HEK293 (cell line): ENCODE data around the gene POP7.

ENCODE experiments used
- GLIS1 ChIP-seq: fragments of 450-650 bp; formaldehyde crosslinking; IDR thresholded peaks from 2 replicates; pipeline ENCODE4 v1.5.1; 2016; ENCODE audit warnings: missing biosample characterization, missing genetic modification characterization
- KLF1 ChIP-seq: fragments of 450-650 bp; formaldehyde crosslinking; IDR thresholded peaks from 2 replicates; pipeline ENCODE4 v1.5.1; 2016; ENCODE audit warnings: missing biosample characterization, missing genetic modification characterization
- KLF10 ChIP-seq: fragments of 450-650 bp; IDR thresholded peaks from 2 replicates; pipeline ENCODE4 v1.5.1; 2018; ENCODE audit warnings: missing biosample characterization, mild to moderate bottlenecking, missing genetic modification characterization
- KLF7 ChIP-seq: fragments of 450-650 bp; formaldehyde crosslinking; IDR thresholded peaks from 2 replicates; pipeline ENCODE4 v1.5.1; 2016; ENCODE audit warnings: missing biosample characterization, missing genetic modification characterization, borderline replicate concordance
- MEIS1 ChIP-seq: sonication (generic); formaldehyde crosslinking; IDR thresholded peaks from 2 replicates; pipeline ENCODE4 v1.8.1; 2022; ENCODE audit warnings: missing genetic modification reagents, mild to moderate bottlenecking, borderline replicate concordance
- MZF1 ChIP-seq: fragments of 450-650 bp; formaldehyde crosslinking; IDR thresholded peaks from 2 replicates; pipeline ENCODE4 v1.5.1; 2017; ENCODE audit warnings: missing biosample characterization, missing genetic modification characterization, borderline replicate concordance
- OVOL3 ChIP-seq: fragments of 450-650 bp; formaldehyde crosslinking; IDR thresholded peaks from 2 replicates; pipeline ENCODE4 v1.5.1; 2016; ENCODE audit warnings: missing biosample characterization, missing genetic modification characterization
- REPIN1 ChIP-seq: fragments of 450-650 bp; formaldehyde crosslinking; IDR thresholded peaks from 2 replicates; pipeline ENCODE4 v1.5.1; 2017; ENCODE audit warnings: missing biosample characterization, missing genetic modification characterization, low read depth
- SP2 ChIP-seq: fragments of 450-650 bp; formaldehyde crosslinking; IDR thresholded peaks from 2 replicates; pipeline ENCODE4 v1.5.1; 2016; ENCODE audit warnings: missing biosample characterization, missing genetic modification characterization
- SP3 ChIP-seq: fragments of 450-650 bp; formaldehyde crosslinking; IDR thresholded peaks from 2 replicates; pipeline ENCODE4 v1.5.1; 2016; ENCODE audit warnings: missing biosample characterization, missing genetic modification characterization
- WT1 ChIP-seq: fragments of 450-650 bp; formaldehyde crosslinking; IDR thresholded peaks from 2 replicates; pipeline ENCODE4 v1.5.1; 2016; ENCODE audit warnings: missing biosample characterization, missing genetic modification characterization
- YY2 ChIP-seq: fragments of 450-650 bp; formaldehyde crosslinking; IDR thresholded peaks from 2 replicates; pipeline ENCODE4 v1.5.1; 2016; ENCODE audit warnings: missing biosample characterization, missing genetic modification characterization
- ZBTB11 ChIP-seq: fragments of 450-650 bp; formaldehyde crosslinking; conservative IDR thresholded peaks from 2 replicates; pipeline ENCODE4 v1.5.1; 2016; ENCODE audit warnings: low read depth, missing biosample characterization, missing genetic modification characterization
- ZBTB7A ChIP-seq: fragments of 450-650 bp; formaldehyde crosslinking; IDR thresholded peaks from 2 replicates; pipeline ENCODE4 v1.5.1; 2016; ENCODE audit warnings: low read depth, missing biosample characterization, missing genetic modification characterization
- ZBTB8A ChIP-seq: fragments of 450-650 bp; formaldehyde crosslinking; IDR thresholded peaks from 2 replicates; pipeline ENCODE4 v1.5.1; 2016; ENCODE audit warnings: missing biosample characterization, missing genetic modification characterization
- ZEB2 ChIP-seq: fragments of 450-650 bp; formaldehyde crosslinking; IDR thresholded peaks from 2 replicates; pipeline ENCODE4 v1.5.1; 2016; ENCODE audit warnings: missing biosample characterization, missing genetic modification characterization
- ZFP3 ChIP-seq: fragments of 450-650 bp; formaldehyde crosslinking; IDR thresholded peaks from 2 replicates; pipeline ENCODE4 v1.5.1; 2016; ENCODE audit warnings: low read depth, missing biosample characterization, missing genetic modification characterization
- ZNF112 ChIP-seq: fragments of 450-650 bp; formaldehyde crosslinking; IDR thresholded peaks from 2 replicates; pipeline ENCODE4 v1.5.0; 2017; ENCODE audit warnings: missing biosample characterization, missing genetic modification characterization
- ZNF221 ChIP-seq: fragments of 450-650 bp; formaldehyde crosslinking; IDR thresholded peaks from 2 replicates; pipeline ENCODE4 v1.5.1; 2017; ENCODE audit warnings: missing biosample characterization, missing genetic modification characterization, borderline replicate concordance
- ZNF239 ChIP-seq: fragments of 450-650 bp; formaldehyde crosslinking; IDR thresholded peaks from 2 replicates; pipeline ENCODE4 v1.5.1; 2016; ENCODE audit warnings: missing biosample characterization, missing genetic modification characterization
- ZNF324 ChIP-seq: fragments of 450-650 bp; formaldehyde crosslinking; IDR thresholded peaks from 2 replicates; pipeline ENCODE4 v1.5.1; 2016; ENCODE audit warnings: missing biosample characterization, missing genetic modification characterization
- ZNF404 ChIP-seq: fragments of 450-650 bp; formaldehyde crosslinking; IDR thresholded peaks from 2 replicates; pipeline ENCODE4 v1.5.1; 2017; ENCODE audit warnings: missing biosample characterization, missing genetic modification characterization
- ZNF416 ChIP-seq: fragments of 450-650 bp; formaldehyde crosslinking; IDR thresholded peaks from 2 replicates; pipeline ENCODE4 v1.5.1; 2016; ENCODE audit warnings: missing biosample characterization, missing genetic modification characterization
- ZNF423 ChIP-seq: fragments of 450-650 bp; formaldehyde crosslinking; IDR thresholded peaks from 2 replicates; pipeline ENCODE4 v1.5.1; 2016; ENCODE audit warnings: missing biosample characterization, missing genetic modification characterization
- ZNF48 ChIP-seq: fragments of 450-650 bp; formaldehyde crosslinking; IDR thresholded peaks from 2 replicates; pipeline ENCODE4 v1.5.1; 2016; ENCODE audit warnings: missing biosample characterization, missing genetic modification characterization
- ZNF510 ChIP-seq: fragments of 450-650 bp; formaldehyde crosslinking; IDR thresholded peaks from 2 replicates; pipeline ENCODE4 v1.5.1; 2018; ENCODE audit warnings: mild to moderate bottlenecking, missing genetic modification characterization, missing biosample characterization; ENCODE audit not compliant: insufficient replicate concordance
- ZNF521 ChIP-seq: fragments of 450-650 bp; formaldehyde crosslinking; IDR thresholded peaks from 2 replicates; pipeline ENCODE4 v1.5.1; 2017; ENCODE audit warnings: missing biosample characterization, mild to moderate bottlenecking, missing genetic modification characterization
- ZNF530 ChIP-seq: fragments of 450-650 bp; formaldehyde crosslinking; IDR thresholded peaks from 2 replicates; pipeline ENCODE4 v1.5.1; 2016; ENCODE audit warnings: low read depth, missing biosample characterization, missing genetic modification characterization
- ZNF585B ChIP-seq: fragments of 450-650 bp; formaldehyde crosslinking; IDR thresholded peaks from 2 replicates; pipeline ENCODE4 v1.5.1; 2016; ENCODE audit warnings: missing biosample characterization, missing genetic modification characterization
- ZNF76 ChIP-seq: fragments of 450-650 bp; formaldehyde crosslinking; IDR thresholded peaks from 2 replicates; pipeline ENCODE4; 2016; ENCODE audit warnings: low read depth, missing biosample characterization, missing genetic modification characterization, borderline replicate concordance
- ZNF768 ChIP-seq: fragments of 450-650 bp; formaldehyde crosslinking; IDR thresholded peaks from 2 replicates; pipeline ENCODE4 v1.5.1; 2018; ENCODE audit warnings: missing biosample characterization, mild to moderate bottlenecking, missing genetic modification characterization
- ZNF776 ChIP-seq: fragments of 450-650 bp; formaldehyde crosslinking; IDR thresholded peaks from 2 replicates; pipeline ENCODE4 v1.5.0; 2017; ENCODE audit warnings: missing biosample characterization, missing genetic modification characterization, borderline replicate concordance
- ZNF785 ChIP-seq: fragments of 450-650 bp; formaldehyde crosslinking; IDR thresholded peaks from 2 replicates; pipeline ENCODE4 v1.5.1; 2016; ENCODE audit warnings: missing biosample characterization, missing genetic modification characterization
- TF ChIP-seq, protein P1 (sequence below): fragments of 450-650 bp; formaldehyde crosslinking; optimal IDR thresholded peaks from 2 replicates; pipeline ENCODE3; 2016; ENCODE audit warnings: missing biosample characterization, mild to moderate bottlenecking, missing genetic modification characterization
- TF ChIP-seq, protein P2 (sequence below): fragments of 450-650 bp; formaldehyde crosslinking; IDR thresholded peaks from 2 replicates; pipeline ENCODE4 v1.5.1; 2017; ENCODE audit warnings: missing biosample characterization, missing genetic modification characterization
- TF ChIP-seq, protein P3 (sequence below): sonication (generic); formaldehyde crosslinking; IDR thresholded peaks from 2 replicates; pipeline ENCODE4 v1.8.1; 2022; ENCODE audit warnings: mild to moderate bottlenecking, moderate library complexity, missing genetic modification reagents

The POP7 gene

DNA sequence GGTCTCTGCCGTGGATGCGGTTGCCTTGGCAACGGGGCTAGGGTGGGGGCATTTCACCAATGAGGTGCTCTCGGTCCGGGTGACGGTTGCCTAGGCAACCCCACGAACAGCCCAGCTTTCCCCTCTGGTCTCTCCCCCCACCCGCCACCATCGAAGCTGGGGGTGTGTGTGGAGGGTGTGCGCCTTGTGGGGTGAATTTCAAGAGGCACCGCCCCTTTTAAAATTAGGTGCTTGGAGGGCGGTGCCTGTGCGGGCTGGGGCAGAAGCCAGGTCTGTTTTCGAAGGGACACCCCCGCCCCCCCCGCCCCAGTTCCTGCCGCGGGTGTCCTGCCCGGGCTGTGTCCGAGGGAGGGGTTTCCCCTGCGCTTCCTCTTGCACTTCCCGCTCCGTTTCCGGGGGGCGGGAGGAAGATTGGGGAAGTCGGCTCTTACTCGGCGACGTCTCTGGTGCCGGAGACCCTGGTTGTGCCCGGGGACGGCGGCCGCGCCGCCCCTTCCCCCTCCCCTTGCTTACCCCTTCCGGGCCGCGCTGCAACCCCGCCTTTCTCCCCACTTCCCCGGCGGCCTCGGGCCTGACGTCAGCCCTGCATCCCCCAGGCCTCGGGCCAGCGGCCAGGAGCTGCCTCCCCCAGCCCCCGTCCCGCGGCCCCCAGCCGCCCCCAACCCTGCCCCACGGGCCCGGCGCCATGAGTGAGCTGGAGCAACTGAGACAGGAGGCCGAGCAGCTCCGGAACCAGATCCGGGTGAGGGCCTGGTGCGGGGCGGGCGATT is 30.2 kb upstream of the POP7 start (continued):
- TF ChIP-seq ZNF416 (tag by site-specific recombination) (no peak), ZBTB11 (tag by site-specific recombination) (peak; percentile 88), KLF10 (tag by site-specific recombination) (peak; percentile 97), ZNF76 (tag by site-specific recombination) (no peak), ZNF324 (tag by site-specific recombination) (no peak), ZNF510 (tag by site-specific recombination) (no peak), ZNF521 (no peak), ZFP3 (tag by site-specific recombination) (no peak), OVOL3 (tag by site-specific recombination) (no peak), ZNF404 (tag by site-specific recombination) (no peak), ZNF585B (no peak), ZNF239 (tag by site-specific recombination) (no peak), SP3 (tag by site-specific recombination) (peak; percentile 62), ZNF48 (tag by site-specific recombination) (no peak), MZF1 (tag by site-specific recombination) (no peak), KLF1 (tag by site-specific recombination) (peak; percentile 89), GLIS1 (tag by site-specific recombination) (peak; percentile 93), ZEB2 (no peak), ZNF112 (tag by site-specific recombination) (no peak), REPIN1 (tag by site-specific recombination) (no peak), ZBTB8A (tag by site-specific recombination) (peak; percentile 64; the same call in 1 of the 2 replicates), YY2 (tag by site-specific recombination) (no peak), ZNF768 (tag by site-specific recombination) (no peak), MEIS1 (no peak), ZNF530 (no peak), WT1 (tag by site-specific recombination) (no peak), SP2 (tag by site-specific recombination) (peak; percentile 78), ZNF785 (tag by site-specific recombination) (no peak), KLF7 (tag by site-specific recombination) (no peak), ZNF221 (tag by site-specific recombination) (no peak), ZNF423 (tag by site-specific recombination) (no peak), ZBTB7A (0 out of 2 replicates have a peak, but pooled peaks have one; percentile 33), ZNF776 (tag by site-specific recombination) (no peak)
- TF ChIP-seq, protein P1, sequence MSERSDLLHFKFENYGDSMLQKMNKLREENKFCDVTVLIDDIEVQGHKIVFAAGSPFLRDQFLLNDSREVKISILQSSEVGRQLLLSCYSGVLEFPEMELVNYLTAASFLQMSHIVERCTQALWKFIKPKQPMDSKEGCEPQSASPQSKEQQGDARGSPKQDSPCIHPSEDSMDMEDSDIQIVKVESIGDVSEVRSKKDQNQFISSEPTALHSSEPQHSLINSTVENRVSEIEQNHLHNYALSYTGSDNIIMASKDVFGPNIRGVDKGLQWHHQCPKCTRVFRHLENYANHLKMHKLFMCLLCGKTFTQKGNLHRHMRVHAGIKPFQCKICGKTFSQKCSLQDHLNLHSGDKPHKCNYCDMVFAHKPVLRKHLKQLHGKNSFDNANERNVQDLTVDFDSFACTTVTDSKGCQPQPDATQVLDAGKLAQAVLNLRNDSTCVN (tag by site-specific recombination) = peak; percentile 24
- TF ChIP-seq, protein P2, sequence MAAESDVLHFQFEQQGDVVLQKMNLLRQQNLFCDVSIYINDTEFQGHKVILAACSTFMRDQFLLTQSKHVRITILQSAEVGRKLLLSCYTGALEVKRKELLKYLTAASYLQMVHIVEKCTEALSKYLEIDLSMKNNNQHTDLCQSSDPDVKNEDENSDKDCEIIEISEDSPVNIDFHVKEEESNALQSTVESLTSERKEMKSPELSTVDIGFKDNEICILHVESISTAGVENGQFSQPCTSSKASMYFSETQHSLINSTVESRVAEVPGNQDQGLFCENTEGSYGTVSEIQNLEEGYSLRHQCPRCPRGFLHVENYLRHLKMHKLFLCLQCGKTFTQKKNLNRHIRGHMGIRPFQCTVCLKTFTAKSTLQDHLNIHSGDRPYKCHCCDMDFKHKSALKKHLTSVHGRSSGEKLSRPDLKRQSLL = no peak
- TF ChIP-seq, protein P3, sequence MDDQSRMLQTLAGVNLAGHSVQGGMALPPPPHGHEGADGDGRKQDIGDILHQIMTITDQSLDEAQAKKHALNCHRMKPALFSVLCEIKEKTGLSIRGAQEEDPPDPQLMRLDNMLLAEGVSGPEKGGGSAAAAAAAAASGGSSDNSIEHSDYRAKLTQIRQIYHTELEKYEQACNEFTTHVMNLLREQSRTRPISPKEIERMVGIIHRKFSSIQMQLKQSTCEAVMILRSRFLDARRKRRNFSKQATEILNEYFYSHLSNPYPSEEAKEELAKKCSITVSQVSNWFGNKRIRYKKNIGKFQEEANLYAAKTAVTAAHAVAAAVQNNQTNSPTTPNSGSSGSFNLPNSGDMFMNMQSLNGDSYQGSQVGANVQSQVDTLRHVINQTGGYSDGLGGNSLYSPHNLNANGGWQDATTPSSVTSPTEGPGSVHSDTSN (CRISPR knock-in tag) = no peak
